ENCODE results near the gene PRPS1.
A peak's percentile ranks its signal among the peaks of the same experiment; 100 is the strongest.

The PRPS1 gene

DNA sequence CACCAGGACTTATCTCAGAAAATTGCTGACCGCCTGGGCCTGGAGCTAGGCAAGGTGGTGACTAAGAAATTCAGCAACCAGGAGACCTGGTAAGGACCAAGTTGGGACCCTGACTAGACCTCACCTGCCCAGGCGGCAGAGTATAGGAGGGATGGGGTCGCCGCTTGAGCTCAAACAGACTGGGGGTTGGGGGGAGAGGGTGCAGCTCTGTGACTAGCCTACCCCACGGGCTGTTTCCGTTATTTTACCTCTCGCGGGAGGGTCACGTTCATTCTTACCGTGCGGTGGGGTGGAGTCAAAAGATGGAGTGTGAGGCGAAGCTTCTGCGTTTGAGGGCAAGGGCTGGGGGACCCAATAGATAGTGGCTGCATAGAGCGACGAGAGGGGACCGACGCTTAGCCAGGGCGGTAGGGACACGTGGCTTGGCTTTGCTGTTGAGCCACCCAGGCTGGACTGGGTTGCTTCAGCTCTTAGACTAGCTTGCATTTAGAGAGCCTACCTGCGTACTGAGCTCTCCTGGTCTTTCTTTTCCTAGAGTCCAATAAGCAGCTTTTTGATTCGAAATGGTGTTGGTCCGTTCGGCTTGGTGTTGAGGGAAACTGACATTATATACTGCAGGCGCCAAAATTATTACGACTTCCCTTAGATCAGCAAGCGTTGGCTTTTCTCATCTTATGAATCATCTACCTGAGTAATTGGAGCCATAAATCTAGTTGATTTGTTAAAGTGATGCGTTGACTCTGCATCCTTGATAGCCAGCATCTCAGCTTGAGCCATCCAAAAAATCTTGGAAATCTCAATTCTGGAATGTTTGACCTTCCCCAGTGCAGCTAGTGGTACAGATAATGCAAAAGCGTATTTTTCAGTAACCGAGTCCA is 591 bp downstream of the PRPS1 start:
- no peaks in the 10 kb centered on the region for H3K9me3 ChIP-seq (ENCODE audit: control insufficient read depth, low read length)
- peak overlapping the region; percentile 77 for H3K4me2 ChIP-seq (ENCODE audit: low read length)
- H3K79me2 ChIP-seq, result no peaks in the 10 kb centered on the region
- H3K4me1 ChIP-seq, result no peaks in the 10 kb centered on the region
- peak overlapping the region; percentile 61 for H3K4me3 ChIP-seq (ENCODE audit: low read depth, low read length)
- peak overlapping the region; percentile 75 for H3K27ac ChIP-seq
- H3K9ac ChIP-seq, result no peak overlapping the region
- TF ChIP-seq, protein P1, sequence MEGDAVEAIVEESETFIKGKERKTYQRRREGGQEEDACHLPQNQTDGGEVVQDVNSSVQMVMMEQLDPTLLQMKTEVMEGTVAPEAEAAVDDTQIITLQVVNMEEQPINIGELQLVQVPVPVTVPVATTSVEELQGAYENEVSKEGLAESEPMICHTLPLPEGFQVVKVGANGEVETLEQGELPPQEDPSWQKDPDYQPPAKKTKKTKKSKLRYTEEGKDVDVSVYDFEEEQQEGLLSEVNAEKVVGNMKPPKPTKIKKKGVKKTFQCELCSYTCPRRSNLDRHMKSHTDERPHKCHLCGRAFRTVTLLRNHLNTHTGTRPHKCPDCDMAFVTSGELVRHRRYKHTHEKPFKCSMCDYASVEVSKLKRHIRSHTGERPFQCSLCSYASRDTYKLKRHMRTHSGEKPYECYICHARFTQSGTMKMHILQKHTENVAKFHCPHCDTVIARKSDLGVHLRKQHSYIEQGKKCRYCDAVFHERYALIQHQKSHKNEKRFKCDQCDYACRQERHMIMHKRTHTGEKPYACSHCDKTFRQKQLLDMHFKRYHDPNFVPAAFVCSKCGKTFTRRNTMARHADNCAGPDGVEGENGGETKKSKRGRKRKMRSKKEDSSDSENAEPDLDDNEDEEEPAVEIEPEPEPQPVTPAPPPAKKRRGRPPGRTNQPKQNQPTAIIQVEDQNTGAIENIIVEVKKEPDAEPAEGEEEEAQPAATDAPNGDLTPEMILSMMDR (IDR thresholded peaks at IDR 0.05), result no peak
- no peaks in the 10 kb centered on the region for H3K36me3 ChIP-seq (ENCODE audit: control insufficient read depth, insufficient read depth, low read length)
- H2AFZ ChIP-seq, result peak overlapping the region; percentile 76
- no peaks in the 10 kb centered on the region for H3K27me3 ChIP-seq (ENCODE audit: control insufficient read depth, insufficient read depth, low read length)

DNA sequence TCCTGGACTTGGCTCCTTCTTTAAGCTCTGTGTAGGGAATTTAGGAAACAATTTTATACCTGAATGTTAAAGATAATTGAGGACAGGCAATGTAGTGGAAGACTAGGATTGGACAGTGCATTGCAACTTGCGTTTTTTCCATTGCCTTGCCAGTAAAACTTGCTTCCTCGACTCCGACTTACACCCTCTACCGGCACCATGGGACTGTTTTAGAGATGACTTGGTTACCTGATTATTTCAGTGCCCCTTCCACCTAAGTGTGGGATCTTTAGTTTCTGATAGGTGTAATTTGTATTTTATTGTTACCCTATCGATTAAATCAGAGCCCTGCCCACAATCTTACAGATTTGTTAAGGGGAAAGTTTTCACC is 1.2 kb downstream of the PRPS1 start:
- H3K4me3 ChIP-seq (ENCODE audit: low read depth, low read length), result peak overlapping the region; percentile 61

DNA sequence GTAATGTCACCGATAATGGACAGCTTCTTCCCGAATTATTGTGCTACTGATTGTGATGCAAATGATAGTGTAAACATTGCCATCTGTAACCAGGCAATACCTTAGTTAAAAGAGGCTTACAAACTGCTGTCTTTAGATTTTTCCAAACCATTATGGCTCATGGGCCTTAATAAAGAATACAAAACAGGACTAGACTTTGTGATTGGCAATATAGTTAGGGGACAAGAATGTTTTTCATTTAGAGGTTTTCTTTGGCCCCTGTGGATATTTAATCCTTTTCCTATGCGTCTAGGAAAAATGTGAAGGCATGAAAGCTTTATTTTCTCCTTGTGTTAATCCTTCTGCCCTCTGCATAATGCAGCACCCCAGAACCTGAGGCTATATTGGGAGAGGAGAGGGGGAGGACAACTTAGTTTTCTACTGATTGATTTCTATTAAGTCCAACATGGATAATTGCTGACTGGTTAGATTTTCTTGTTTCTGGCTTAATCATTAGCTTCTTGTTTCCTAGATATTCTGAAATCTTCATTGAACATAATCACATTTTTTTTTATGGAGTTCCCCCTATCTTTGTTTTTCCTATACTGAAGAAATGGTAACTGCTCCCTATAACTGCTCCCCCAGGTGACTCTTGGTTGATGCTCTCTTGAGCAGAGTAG is 1.9 kb downstream of the PRPS1 start:
- Histone ChIP-seq H3K36me3 (ENCODE audit: control insufficient read depth, insufficient read depth, low read length) (no peaks in the 10 kb centered on the region), H3K27ac (no peak overlapping the region), H3K79me2 (no peaks in the 10 kb centered on the region), H3K4me3 (ENCODE audit: low read depth, low read length) (no peak overlapping the region), H2AFZ (no peak overlapping the region), H3K27me3 (ENCODE audit: control insufficient read depth, insufficient read depth, low read length) (no peaks in the 10 kb centered on the region), H3K4me1 (no peaks in the 10 kb centered on the region), H3K9me3 (ENCODE audit: control insufficient read depth, low read length) (no peaks in the 10 kb centered on the region), H3K9ac (no peak overlapping the region), H3K4me2 (ENCODE audit: low read length) (no peak overlapping the region)
- TF ChIP-seq, protein P1 (IDR thresholded peaks at IDR 0.05), result no peak

More for the DNA sequence above, 1.2 kb downstream of the PRPS1 start:
- Histone ChIP-seq H2AFZ (peak overlapping the region; percentile 76), H3K79me2 (no peaks in the 10 kb centered on the region), H3K27me3 (ENCODE audit: control insufficient read depth, insufficient read depth, low read length) (no peaks in the 10 kb centered on the region), H3K27ac (peak overlapping the region; percentile 75), H3K4me1 (no peaks in the 10 kb centered on the region), H3K4me2 (ENCODE audit: low read length) (peak overlapping the region; percentile 77), H3K9me3 (ENCODE audit: control insufficient read depth, low read length) (no peaks in the 10 kb centered on the region), H3K36me3 (ENCODE audit: control insufficient read depth, insufficient read depth, low read length) (no peaks in the 10 kb centered on the region), H3K9ac (no peak overlapping the region)
- TF ChIP-seq, protein P1 (IDR thresholded peaks at IDR 0.05), result no peak

DNA sequence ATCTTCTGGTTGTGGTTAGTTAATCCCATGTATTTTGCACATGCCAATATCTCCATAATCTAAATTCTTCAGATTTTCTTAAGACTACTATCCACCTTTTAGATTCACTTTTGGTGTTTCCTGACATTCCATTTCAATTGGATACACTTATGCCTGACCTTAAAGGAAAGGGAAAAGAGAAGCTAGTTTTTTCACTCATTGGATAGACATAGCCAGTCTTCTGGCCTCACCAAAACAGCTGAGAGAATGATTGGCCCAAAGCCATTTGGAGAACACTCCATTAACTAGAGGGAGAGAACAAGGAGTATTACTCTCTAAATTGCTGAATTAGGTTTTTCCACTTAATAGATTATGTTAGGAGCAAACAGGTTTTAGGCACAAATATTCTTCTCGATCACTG is 4.0 kb downstream of the PRPS1 start:
- Histone ChIP-seq H2AFZ (no peak overlapping the region), H3K4me3 (ENCODE audit: low read depth, low read length) (no peak overlapping the region), H3K9ac (no peak overlapping the region), H3K4me1 (no peaks in the 10 kb centered on the region), H3K4me2 (ENCODE audit: low read length) (no peak overlapping the region), H3K27me3 (ENCODE audit: control insufficient read depth, insufficient read depth, low read length) (no peaks in the 10 kb centered on the region), H3K79me2 (no peaks in the 10 kb centered on the region), H3K36me3 (ENCODE audit: control insufficient read depth, insufficient read depth, low read length) (no peaks in the 10 kb centered on the region), H3K9me3 (ENCODE audit: control insufficient read depth, low read length) (no peaks in the 10 kb centered on the region), H3K27ac (no peak overlapping the region)
- TF ChIP-seq, protein P1 (IDR thresholded peaks at IDR 0.05), result no peak
